Measurements from ENCODE around the gene RERE. TPM values are rescaled to one million over a fixed set of nuclear protein-coding genes. Genes with fewer than 3 reads are reported as not detected.

Gene RERE
- total RNA-seq, 2 donors from 2014 or later: 74.5 to 128 TPM

GRCh38 chr1:8708259-8708658 lies 109.2 kb downstream of the RERE start:
- TF ChIP-seq CTCF (IDR thresholded peaks at IDR 0.05) (no peak), POLR2A (IDR thresholded peaks at IDR 0.05) (no peak)
- intact Hi-C loops (cut with DNase I): no loop called here
- no peak overlapping the region for H3K4me3 ChIP-seq
- H3K36me3 ChIP-seq (replicated peaks in 1 of 2; ENCODE audit: insufficient read depth in 1 of 2, low read depth in 2 of 2): no peaks in the 10 kb centered on the region
- no peaks in the 10 kb centered on the region for H3K9me3 ChIP-seq
- H3K27ac ChIP-seq: no peak overlapping the region
- 96 to 99% methylated on average over 6 of the region's 6 CpGs for WGBS, 2 donors
- no peak for ATAC-seq
- DNase-seq: no peak
- H3K4me1 ChIP-seq: peaks cover 45% of the 10 kb centered on the region
- H3K27me3 ChIP-seq: no peaks in the 10 kb centered on the region

- ATAC-seq (no peak), DNase-seq (peak in 1 of 4 donors; percentile 12)
- 16 to 20% methylated on average over 3 of the region's 3 CpGs for WGBS, 2 donors
- TF ChIP-seq POLR2A (IDR thresholded peaks at IDR 0.05): no peak
- no peak for TF ChIP-seq CTCF (IDR thresholded peaks at IDR 0.05)
- Histone ChIP-seq H3K27ac (peak overlapping the region in 2 of 4 donors; percentile 49 to 57), H3K4me3 (no peak overlapping the region), H3K4me1 (peaks cover 32% of the 10 kb centered on the region), H3K9me3 (no peaks in the 10 kb centered on the region), H3K36me3 (replicated peaks in 1 of 2; ENCODE audit: insufficient read depth in 1 of 2, low read depth in 2 of 2) (no peaks in the 10 kb centered on the region), H3K27me3 (no peaks in the 10 kb centered on the region)
- intact Hi-C loops (cut with DNase I): no loop called here
Measured at GRCh38 chr1:8706995-8707396, 110.4 kb downstream of the RERE start.

GRCh38 chr1:8706291-8706690 lies 111.1 kb downstream of the RERE start:
- H3K27ac ChIP-seq: peak overlapping the region in 1 of 4 donors; percentile 57
- H3K4me1 ChIP-seq: peaks cover 25% of the 10 kb centered on the region
- intact Hi-C loops (cut with DNase I): no loop called here
- H3K4me3 ChIP-seq: no peak overlapping the region
- DNase-seq (no peak), ATAC-seq (no peak)
- no peaks in the 10 kb centered on the region for H3K9me3 ChIP-seq
- no peaks in the 10 kb centered on the region for H3K27me3 ChIP-seq
- WGBS, 2 donors: 64 to 71% methylated on average over 1 of the region's 1 CpG
- TF ChIP-seq POLR2A (IDR thresholded peaks at IDR 0.05) (no peak), CTCF (IDR thresholded peaks at IDR 0.05) (no peak)
- H3K36me3 ChIP-seq (replicated peaks in 1 of 2; ENCODE audit: insufficient read depth in 1 of 2, low read depth in 2 of 2): no peaks in the 10 kb centered on the region

- H3K27ac ChIP-seq: peak overlapping the region in 3 of 4 donors; percentile 13 to 95 (median 26)
- no peaks in the 10 kb centered on the region for H3K27me3 ChIP-seq
- H3K36me3 ChIP-seq (replicated peaks in 1 of 2; ENCODE audit: insufficient read depth in 1 of 2, low read depth in 2 of 2): no peaks in the 10 kb centered on the region
- no peak overlapping the region for H3K4me3 ChIP-seq
- ATAC-seq: no peak
- intact Hi-C loops (cut with DNase I): no loop called here
- TF ChIP-seq CTCF (IDR thresholded peaks at IDR 0.05) (no peak), POLR2A (IDR thresholded peaks at IDR 0.05) (no peak)
- 41 to 42% methylated on average over 2 of the region's 2 CpGs for WGBS, 2 donors
- H3K9me3 ChIP-seq: no peaks in the 10 kb centered on the region
- DNase-seq: peak in 3 of 4 donors; percentile 20 to 61 (median 30)
- peaks cover 37% of the 10 kb centered on the region for H3K4me1 ChIP-seq
Measured at GRCh38 chr1:8704866-8705506, 112.5 kb downstream of the RERE start.

Measured in body of pancreas (tissue), 4 donors.